Dendritic cell treated with granulocyte-macrophage colony-stimulating factor and Interleukin-4, amounts not matched to agents 40 ng/mL and 50 ng/mL, for 4 days (primary cell): ENCODE measurements around the gene ACKR3.
A peak's percentile ranks its signal among the peaks of the same experiment; 100 is the strongest.

Source experiments
- H3K27ac Mint-ChIP-seq: one replicate; pipeline ENCODE4 v1.8.0; 2022; ENCODE audit warnings: mild to moderate bottlenecking, mixed read lengths
- H3K27me3 Mint-ChIP-seq: one replicate; pipeline ENCODE4 v1.8.0; 2022; ENCODE audit warnings: mild to moderate bottlenecking, mixed read lengths
- H3K36me3 Mint-ChIP-seq: one replicate; pipeline ENCODE4 v1.8.0; 2022; ENCODE audit warnings: low read depth, mixed read lengths
- H3K4me1 Mint-ChIP-seq: one replicate; pipeline ENCODE4 v1.8.0; 2022; ENCODE audit warnings: low read depth, mixed read lengths
- H3K4me3 Mint-ChIP-seq: one replicate; pipeline ENCODE4 v1.8.0; 2022; ENCODE audit warnings: mild to moderate bottlenecking, moderate library complexity, mixed read lengths
- H3K9me3 Mint-ChIP-seq: one replicate; pipeline ENCODE4 v1.8.0; 2022; ENCODE audit warnings: mixed read lengths
- intact Hi-C: fragments of 100-400 bp; cut with micrococcal nuclease; formaldehyde crosslinking; loops from one replicate; pipeline ENCODE4 v1.15.0; 2022

Gene ACKR3

GRCh38 chr2:236592821-236593220 lies 23.2 kb downstream of the ACKR3 start:
- no peaks in the 10 kb centered on the region for H3K4me1 Mint-ChIP-seq
- H3K4me3 Mint-ChIP-seq: no peak overlapping the region
- no peaks in the 10 kb centered on the region for H3K9me3 Mint-ChIP-seq
- H3K36me3 Mint-ChIP-seq: no peaks in the 10 kb centered on the region
- H3K27ac Mint-ChIP-seq: no peak overlapping the region
- H3K27me3 Mint-ChIP-seq: no peaks in the 10 kb centered on the region
- intact Hi-C loops: no loop called here

- Mint-ChIP-seq H3K4me1 (no peaks in the 10 kb centered on the region), H3K4me3 (no peak overlapping the region), H3K36me3 (no peaks in the 10 kb centered on the region), H3K27me3 (no peaks in the 10 kb centered on the region), H3K27ac (no peak overlapping the region), H3K9me3 (no peaks in the 10 kb centered on the region)
- intact Hi-C loops: no loop called here
These were observed 23.9 kb downstream of the ACKR3 start for GRCh38 chr2:236593531-236593930.

DNA sequence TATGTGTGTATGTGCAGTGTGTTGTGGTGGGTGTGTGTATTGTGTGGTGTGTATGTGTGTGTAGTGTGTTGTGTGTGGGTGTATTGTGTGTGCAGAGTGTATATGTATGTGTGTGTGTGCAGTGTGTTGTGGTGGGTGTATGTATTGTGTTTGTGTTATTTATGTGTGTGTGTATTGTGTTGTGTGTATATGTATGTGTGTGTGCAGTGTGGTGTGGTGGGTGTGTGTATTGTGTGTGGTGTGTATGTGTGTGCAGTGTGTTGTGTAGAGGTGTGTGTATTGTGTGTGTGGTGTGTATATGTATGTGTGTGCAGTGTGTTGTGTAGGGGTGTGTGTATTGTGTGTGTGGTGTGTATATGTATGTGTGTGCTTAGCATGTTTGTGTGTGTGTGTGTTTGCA lies 24.3 kb downstream of the ACKR3 start:
- Mint-ChIP-seq H3K4me3 (no peak overlapping the region), H3K4me1 (no peaks in the 10 kb centered on the region), H3K27ac (no peak overlapping the region), H3K9me3 (no peaks in the 10 kb centered on the region), H3K27me3 (no peaks in the 10 kb centered on the region), H3K36me3 (no peaks in the 10 kb centered on the region)
- intact Hi-C loops: no loop called here

- intact Hi-C loops: no loop called here
These were observed 28.0 kb downstream of the ACKR3 start for GRCh38 chr2:236597629-236598028.

GRCh38 chr2:236599059-236599458 lies 29.4 kb downstream of the ACKR3 start:
- H3K9me3 Mint-ChIP-seq: no peaks in the 10 kb centered on the region
- H3K27ac Mint-ChIP-seq: no peak overlapping the region
- H3K4me3 Mint-ChIP-seq: no peak overlapping the region
- H3K36me3 Mint-ChIP-seq: no peaks in the 10 kb centered on the region
- H3K4me1 Mint-ChIP-seq: no peaks in the 10 kb centered on the region
- intact Hi-C loops: no loop called here
- peaks cover 27% of the 10 kb centered on the region for H3K27me3 Mint-ChIP-seq

More at GRCh38 chr2:236597629-236598028, 28.0 kb downstream of the ACKR3 start:
- Mint-ChIP-seq H3K27ac (no peak overlapping the region), H3K27me3 (peaks cover 18% of the 10 kb centered on the region), H3K4me3 (no peak overlapping the region), H3K4me1 (no peaks in the 10 kb centered on the region), H3K9me3 (no peaks in the 10 kb centered on the region), H3K36me3 (no peaks in the 10 kb centered on the region)

DNA sequence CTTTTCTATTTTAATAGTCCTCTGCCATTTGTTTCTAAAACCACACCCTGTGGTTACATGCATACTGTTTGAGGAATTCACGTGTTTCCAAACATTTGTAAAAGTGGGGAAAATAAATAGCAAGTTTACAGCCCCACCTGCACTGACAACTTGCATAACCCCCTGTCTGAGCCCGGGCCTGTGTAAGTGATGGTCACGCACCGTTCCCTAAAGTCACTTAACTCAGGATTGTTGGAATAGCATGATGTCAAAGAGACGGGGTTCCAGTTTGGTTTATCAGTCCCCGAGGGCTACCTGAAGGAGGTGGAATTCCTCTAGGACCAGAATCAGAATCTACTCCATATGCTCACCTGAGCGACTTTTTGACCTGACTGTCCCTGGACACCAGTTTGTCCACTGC lies 30.5 kb downstream of the ACKR3 start:
- H3K4me1 Mint-ChIP-seq: peaks cover 9% of the 10 kb centered on the region
- no peaks in the 10 kb centered on the region for H3K36me3 Mint-ChIP-seq
- peaks cover 38% of the 10 kb centered on the region for H3K27me3 Mint-ChIP-seq
- intact Hi-C loops: no loop called here
- no peak overlapping the region for H3K27ac Mint-ChIP-seq
- no peak overlapping the region for H3K4me3 Mint-ChIP-seq
- H3K9me3 Mint-ChIP-seq: no peaks in the 10 kb centered on the region

- Mint-ChIP-seq H3K4me1 (peaks cover 14% of the 10 kb centered on the region), H3K27me3 (peaks cover 44% of the 10 kb centered on the region), H3K36me3 (no peaks in the 10 kb centered on the region), H3K9me3 (no peaks in the 10 kb centered on the region), H3K4me3 (no peak overlapping the region), H3K27ac (no peak overlapping the region)
- intact Hi-C loops: no loop called here
These were observed 31.3 kb downstream of the ACKR3 start for GRCh38 chr2:236600892-236601291.

GRCh38 chr2:236601316-236602202 lies 31.9 kb downstream of the ACKR3 start:
- H3K27ac Mint-ChIP-seq: no peak overlapping the region
- no peaks in the 10 kb centered on the region for H3K36me3 Mint-ChIP-seq
- no peak overlapping the region for H3K4me3 Mint-ChIP-seq
- peaks cover 50% of the 10 kb centered on the region for H3K27me3 Mint-ChIP-seq
- intact Hi-C loops: no loop called here
- H3K9me3 Mint-ChIP-seq: no peaks in the 10 kb centered on the region
- H3K4me1 Mint-ChIP-seq: peaks cover 14% of the 10 kb centered on the region

GRCh38 chr2:236602678-236603077 lies 33.1 kb downstream of the ACKR3 start:
- no peak overlapping the region for H3K27ac Mint-ChIP-seq
- peaks cover 22% of the 10 kb centered on the region for H3K4me1 Mint-ChIP-seq
- H3K36me3 Mint-ChIP-seq: no peaks in the 10 kb centered on the region
- no peak overlapping the region for H3K4me3 Mint-ChIP-seq
- peaks cover 58% of the 10 kb centered on the region for H3K27me3 Mint-ChIP-seq
- intact Hi-C loops: no loop called here
- H3K9me3 Mint-ChIP-seq: no peaks in the 10 kb centered on the region

DNA sequence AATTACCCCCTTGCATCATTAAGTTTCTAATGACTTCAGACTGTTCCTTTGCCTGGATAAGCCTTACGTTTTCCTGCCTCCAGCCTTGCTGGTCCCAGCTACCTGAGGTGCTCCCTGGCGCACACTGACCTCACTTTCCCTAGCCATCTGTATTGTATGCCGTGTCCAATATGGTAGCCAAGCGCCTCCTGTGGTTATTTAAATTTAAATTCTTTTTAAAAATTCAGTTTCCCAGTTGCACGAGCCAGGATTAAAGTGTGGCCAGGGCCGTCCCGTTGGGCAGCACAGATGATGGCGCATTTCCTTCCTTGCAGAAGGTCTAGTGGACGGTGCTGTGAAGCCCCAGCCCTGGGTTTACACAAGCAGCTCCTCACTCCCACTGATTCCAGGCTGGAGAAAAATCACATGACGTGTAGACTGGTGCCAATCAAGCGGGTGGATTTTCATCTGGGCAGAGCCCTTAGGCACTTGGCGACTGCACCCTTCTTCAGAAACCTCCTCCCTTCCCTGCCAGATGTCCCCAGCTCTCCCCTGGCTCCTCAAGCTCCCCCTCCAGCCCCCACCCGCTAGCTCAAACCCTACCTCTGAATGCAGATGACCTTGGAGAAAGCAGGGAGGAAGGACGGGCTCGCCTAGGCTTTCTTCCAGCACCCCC lies 33.9 kb downstream of the ACKR3 start:
- Mint-ChIP-seq H3K27ac (no peak overlapping the region), H3K36me3 (no peaks in the 10 kb centered on the region), H3K4me1 (peaks cover 24% of the 10 kb centered on the region), H3K9me3 (no peaks in the 10 kb centered on the region), H3K27me3 (peaks cover 60% of the 10 kb centered on the region), H3K4me3 (no peak overlapping the region)
- intact Hi-C loops: no loop called here

- Mint-ChIP-seq H3K36me3 (no peaks in the 10 kb centered on the region), H3K27me3 (peaks cover 59% of the 10 kb centered on the region)
These were observed 35.1 kb downstream of the ACKR3 start for GRCh38 chr2:236604575-236605344.

GRCh38 chr2:236605345-236605734 lies 35.7 kb downstream of the ACKR3 start:
- intact Hi-C loops: no loop called here
- H3K27me3 Mint-ChIP-seq: peaks cover 56% of the 10 kb centered on the region
- H3K4me1 Mint-ChIP-seq: peaks cover 24% of the 10 kb centered on the region
- peak overlapping the region; percentile 31 for H3K27ac Mint-ChIP-seq
- H3K9me3 Mint-ChIP-seq: no peaks in the 10 kb centered on the region
- no peaks in the 10 kb centered on the region for H3K36me3 Mint-ChIP-seq
- peak overlapping the region; percentile 66 for H3K4me3 Mint-ChIP-seq

More at GRCh38 chr2:236604575-236605344, 35.1 kb downstream of the ACKR3 start:
- Mint-ChIP-seq H3K9me3 (no peaks in the 10 kb centered on the region), H3K4me1 (peaks cover 24% of the 10 kb centered on the region), H3K4me3 (peak overlapping the region; percentile 66), H3K27ac (peak overlapping the region; percentile 31)
- intact Hi-C loops: no loop called here

DNA sequence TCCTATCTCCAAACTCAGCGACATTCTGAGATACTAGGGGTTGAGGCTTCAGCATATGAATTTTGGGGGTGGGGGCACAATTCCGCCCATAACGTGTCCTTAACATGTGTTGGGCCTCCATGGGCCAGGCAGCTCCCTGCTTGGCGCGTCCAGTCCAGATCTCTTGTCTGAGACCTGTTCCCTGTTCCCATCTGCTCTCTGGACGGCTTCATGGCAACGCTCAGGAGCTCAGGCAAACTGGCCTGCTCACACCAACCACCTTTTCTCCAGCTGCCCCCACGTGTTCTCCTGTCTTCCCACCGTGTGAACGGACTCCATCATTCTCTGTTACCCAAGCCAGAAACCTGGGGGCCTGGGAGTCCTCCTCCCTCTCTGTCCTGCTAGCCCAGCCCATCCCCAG lies 36.4 kb downstream of the ACKR3 start:
- intact Hi-C loops: no loop called here
- H3K27me3 Mint-ChIP-seq: peaks cover 51% of the 10 kb centered on the region
- peaks cover 24% of the 10 kb centered on the region for H3K4me1 Mint-ChIP-seq
- no peaks in the 10 kb centered on the region for H3K36me3 Mint-ChIP-seq
- no peak overlapping the region for H3K27ac Mint-ChIP-seq
- H3K9me3 Mint-ChIP-seq: no peaks in the 10 kb centered on the region
- H3K4me3 Mint-ChIP-seq: no peak overlapping the region
